HG02763 (cell line): ENCODE data around the gene PRKAR1B.
"Not testable (repeated sequence)": the region's sequence is repeated elsewhere in the genome, so short reads cannot be mapped to it uniquely, and the experiment has no call there.

Source experiments
- ATAC-seq: cut with Tn5 transposase; IDR thresholded peaks from one replicate; pipeline ENCODE4 v1.9.1; 2021; ENCODE audit warnings: mild to moderate bottlenecking, moderate library complexity; ENCODE audit not compliant: unreplicated experiment

The PRKAR1B gene

DNA sequence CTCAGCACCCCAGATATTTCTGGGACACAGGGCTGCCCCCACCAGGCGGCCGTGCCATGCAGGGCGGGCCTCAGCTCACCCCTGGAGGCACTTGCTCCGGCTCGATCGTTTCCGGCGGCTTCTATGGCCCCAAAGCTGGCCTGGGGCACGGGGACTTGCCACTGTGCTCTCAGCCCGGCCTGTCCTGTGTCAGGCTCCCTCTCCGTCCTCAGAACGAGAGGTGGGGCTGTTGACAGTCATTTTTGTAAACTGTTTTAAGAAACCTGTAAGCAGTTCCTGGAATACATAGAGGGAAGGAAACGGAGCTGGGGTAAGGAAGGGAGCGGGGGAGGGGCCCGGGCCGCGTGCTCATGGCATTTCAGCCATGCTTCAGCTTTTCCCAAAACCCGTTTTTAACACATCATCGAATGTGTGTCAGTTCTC, 30.7 kb upstream of the PRKAR1B start:
- no peak for ATAC-seq

DNA sequence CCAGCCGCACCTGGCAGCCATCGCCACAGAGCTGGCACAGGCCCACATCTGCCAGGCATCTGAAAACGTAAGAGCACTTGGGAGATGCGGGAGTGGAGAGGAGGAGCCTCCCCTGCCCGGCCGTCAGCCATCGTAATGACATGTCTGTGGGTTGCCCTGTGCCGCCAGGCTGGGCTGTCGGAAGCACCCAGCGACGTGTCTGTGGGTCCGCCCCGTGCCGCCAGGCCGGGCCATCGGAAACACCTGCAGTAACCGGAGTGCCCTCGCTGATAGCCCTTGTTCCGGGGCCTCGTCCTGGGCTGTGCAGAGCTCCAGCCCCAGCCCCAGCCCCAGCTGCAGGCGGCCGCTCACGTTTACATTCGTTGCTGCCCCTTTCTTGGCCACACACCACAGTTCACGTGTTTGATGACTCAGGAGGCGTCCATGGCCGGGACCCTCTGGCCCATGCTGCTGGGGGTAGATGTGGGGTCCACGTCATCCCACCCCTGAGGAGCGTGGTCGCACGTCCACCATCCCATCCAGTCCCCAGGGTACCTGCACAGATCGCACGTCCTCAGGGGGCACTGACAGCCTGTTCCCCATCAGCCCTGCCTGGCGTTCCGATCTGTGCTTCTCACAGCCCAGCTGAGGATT, 30.0 kb upstream of the PRKAR1B start:
- ATAC-seq = no peak

DNA sequence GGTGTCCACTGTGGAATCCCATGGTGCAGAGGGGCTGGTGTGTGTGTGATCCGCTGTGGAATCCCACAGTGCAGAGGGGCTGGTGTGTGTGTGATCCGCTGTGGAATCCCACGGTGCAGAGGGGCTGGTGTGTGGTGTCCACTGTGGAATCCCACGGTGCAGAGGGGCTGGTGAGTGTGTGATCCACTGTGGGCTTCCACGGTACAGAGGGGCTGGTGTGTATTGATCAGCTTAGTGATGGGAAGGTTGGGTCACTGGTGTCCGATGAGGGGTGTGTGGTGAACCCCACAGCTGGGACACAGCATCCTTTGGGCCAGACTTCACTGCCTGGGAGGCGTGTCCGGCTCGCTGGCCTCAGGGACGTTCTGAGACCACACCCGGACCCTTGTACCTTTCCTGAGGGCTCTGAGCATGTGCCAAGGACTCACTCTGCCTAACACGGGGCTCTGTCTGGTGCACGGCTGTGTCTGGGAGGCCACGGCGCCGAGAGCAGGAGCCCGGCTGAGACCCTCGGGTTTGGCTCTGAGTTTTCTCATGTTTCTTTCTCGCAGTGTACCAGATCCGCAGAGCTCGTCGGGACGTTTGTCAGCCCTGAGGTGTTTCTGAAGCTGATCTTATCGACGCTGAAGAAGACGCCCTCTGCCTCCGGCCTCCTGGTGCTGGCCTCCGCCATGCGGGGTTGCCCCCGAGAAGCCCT, 29.3 kb upstream of the PRKAR1B start:
- no peak for ATAC-seq

DNA sequence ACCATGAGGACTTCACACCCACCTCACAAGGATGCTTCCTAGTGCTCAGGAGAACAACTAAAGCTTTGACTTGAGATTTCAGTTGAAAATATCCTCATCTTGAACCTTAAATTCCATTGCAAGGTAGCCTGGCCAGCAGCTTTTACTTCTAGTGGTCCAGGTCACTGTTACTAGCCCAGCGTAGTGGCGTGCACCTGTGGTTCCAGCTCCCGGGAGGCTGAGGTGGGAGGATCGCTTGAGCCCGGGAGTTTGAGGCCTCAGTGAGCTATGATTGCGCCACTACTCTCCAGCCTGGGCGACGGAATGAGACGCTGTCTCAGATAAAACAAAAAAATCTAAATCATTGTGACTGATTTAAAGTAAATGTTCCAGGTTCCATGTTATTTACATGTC, 28.3 kb upstream of the PRKAR1B start:
- no peak for ATAC-seq

DNA sequence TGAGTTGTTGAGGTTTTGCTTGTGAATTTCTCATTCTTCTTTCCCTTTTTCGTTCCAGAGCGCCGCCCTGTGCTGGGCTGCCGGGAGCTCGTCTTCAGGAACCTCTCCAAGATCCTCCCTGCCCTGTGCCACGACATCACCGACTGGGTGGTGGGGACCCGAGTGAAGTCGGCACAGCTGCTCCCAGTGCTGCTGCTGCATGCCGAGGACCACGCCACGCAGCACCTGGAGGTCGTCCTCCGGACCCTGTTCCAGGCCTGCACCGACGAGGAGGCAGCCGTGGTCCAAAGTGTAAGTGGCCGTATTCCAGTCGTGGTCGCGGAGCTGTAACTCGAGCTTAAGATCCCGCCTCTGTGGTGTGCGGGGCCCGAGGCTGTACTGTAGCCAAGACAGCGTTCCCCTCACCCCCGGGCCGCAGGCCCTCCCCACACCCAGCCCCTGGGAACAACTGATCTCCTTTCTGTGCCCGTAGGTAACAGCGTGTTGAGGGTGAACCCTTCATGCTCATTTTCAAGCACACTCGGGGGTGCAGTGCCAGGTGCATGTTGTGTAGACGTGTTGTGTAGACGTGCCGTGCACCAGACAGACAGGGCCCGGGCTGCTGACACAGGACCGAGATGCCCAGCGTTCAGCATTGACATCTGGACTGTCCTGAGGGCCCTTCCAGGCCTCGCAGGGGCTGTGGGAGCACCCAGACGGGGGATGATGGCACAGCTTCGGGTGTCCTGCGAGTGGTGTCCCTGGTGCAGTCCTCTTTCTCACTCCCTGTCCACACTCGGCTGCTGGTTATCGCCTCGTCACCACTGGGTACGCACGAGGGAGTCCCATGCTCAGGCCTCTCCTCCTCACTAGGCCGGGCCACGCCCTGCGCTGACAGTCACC, 27.7 kb upstream of the PRKAR1B start:
- ATAC-seq = no peak

DNA sequence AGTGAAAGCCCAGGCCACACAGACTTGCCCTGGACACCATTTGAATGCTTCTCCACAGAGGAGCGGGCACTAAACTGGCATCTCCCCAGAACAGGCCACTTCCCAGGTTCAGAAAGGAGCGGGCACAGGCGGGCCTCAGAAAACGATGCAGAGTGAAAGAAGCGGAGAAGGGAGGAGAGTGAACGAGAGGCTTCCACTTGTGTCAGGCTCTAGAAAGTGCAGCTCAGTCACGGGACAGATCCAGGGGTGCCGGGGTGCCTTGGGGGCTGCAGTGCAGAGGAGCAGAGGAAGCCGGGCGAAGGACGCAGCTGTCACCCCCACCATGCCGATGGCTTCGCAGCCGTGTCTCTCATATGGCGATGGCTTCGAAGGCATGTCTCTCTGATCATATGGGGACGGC, 26.1 kb upstream of the PRKAR1B start:
- ATAC-seq = no peak

DNA sequence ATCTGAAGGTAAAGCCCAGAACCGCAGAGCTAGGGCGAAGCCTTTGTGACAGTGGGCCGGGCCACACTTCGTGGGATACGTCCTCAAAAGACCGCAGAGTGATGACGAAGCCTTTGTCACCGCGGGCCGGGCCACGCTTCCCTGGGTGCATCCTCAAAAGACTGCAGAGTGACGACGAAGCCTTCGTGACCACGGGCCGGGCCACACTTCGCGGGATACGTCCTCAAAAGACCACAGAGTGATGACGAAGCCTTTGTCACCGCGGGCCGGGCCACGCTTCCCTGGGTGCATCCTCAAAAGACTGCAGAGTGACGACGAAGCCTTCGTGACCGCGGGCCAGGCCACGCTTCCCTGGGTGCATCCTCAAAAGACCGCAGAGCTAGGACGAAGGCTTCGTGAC, 25.2 kb upstream of the PRKAR1B start:
- not testable (repeated sequence) for ATAC-seq

DNA sequence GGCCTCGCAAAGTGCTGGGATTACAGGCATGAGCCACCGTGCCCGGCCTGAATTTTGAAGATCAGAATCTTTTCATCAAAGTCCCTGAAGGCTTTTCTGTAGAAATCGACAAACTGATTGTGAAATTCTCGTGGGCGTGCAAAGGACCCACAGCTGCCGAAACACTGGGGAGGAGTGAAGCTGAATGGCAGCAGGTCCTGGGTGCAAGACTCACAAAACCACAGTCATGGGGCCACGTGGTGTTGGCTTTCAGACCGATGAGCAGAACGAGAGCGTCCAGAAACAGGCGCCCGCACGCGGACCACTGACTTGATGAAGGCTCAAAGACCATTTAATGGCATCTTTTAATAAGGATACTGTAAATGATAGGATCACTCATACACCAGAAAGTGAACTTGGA, 24.7 kb upstream of the PRKAR1B start:
- no peak for ATAC-seq

DNA sequence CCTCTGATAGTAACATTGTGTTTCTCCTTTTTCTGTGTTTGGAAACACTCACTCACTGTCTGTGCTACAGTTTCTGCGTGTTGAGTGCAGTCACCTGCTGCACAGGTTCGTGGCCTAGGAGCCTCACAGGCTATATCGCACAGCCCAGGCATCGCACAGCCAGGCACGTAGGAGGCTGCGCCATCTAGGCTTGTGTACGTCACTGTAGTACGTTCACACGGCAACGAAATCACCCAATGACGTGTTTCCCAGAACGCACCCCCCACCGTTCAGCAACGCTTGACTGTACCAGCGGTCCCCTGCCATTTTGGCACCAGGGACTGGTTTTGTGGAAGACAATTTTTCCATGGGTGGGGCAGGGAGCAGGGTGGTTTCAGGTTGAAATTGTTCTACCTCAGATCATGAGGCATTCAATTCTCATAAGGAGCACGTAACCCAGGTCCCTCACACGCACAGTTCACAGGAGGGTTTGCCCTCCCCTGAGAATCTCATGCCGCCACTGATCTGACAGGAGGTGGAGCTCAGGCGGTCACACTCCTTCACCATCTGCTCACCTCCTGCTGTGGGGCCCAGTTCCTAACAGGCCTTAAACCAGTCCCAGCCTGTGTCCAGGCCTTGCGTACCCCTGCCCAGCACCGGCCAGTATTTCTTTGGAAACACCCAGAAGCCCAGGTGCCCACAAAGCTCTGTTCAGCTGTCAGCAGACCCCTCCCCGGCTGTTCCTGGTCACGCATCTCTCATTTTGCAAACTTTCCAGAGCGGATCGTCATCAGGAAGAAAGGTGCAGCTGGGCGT, 23.2 kb upstream of the PRKAR1B start:
- ATAC-seq = no peak

DNA sequence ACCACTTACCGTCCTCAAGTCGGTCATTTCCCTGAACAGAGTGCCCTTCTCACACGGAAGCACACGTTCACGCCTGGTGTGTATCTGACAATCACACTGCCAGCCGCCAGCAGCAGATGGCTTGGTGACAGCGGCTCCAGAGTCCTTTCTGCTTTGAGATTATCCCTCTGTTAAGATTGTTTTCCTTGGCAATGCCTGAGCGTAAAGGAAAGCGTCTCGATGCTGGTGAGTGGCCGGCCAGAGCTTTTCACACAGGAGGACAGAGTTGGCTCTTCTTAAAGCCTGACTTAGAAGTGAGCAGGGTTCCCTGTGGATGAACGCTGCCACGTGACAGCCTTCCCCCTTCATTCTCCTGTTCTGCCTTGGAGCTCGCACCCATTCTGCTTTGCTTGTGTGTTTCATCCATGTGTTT, 22.1 kb upstream of the PRKAR1B start:
- ATAC-seq = no peak

DNA sequence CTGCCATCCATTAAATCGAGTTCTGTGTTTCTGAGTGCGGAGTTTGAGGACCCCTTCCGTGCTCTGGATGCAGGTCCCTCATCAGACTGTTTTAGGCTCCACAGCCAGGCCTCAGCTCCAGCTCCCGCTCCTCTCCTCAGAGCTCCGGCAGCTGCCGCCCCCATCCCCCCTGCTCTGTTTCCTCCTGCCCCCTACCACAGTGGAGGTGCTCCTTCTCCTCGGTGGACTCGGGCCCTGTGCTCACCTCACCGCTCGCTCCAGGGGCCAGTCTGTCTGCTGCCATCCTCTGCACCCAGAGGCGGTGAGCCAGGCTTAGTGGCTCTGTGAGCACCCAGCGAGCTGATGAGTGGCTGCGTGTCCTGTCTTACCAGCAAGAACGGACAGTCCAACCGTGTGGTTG, 21.4 kb upstream of the PRKAR1B start:
- no peak for ATAC-seq

DNA sequence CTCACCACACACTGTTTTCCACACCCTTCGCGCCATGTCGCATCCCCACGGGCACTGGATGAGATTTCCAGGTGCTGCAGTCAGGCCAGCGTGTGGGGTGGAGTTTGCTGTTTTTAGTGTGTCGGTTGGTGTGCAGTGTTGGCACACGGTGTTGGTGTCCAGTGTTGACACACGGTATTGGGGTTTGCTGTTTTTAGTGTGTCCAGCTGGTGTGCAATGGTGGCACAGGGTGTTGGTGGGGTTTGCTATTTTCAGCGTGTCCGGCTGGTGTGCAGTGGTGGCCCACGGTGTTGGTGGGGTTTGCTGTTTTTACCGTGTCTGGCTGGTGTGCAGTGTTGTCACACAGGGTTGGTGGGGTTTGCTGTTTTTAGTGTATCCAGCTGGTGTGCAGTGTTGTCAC, 20.1 kb upstream of the PRKAR1B start:
- ATAC-seq = no peak

DNA sequence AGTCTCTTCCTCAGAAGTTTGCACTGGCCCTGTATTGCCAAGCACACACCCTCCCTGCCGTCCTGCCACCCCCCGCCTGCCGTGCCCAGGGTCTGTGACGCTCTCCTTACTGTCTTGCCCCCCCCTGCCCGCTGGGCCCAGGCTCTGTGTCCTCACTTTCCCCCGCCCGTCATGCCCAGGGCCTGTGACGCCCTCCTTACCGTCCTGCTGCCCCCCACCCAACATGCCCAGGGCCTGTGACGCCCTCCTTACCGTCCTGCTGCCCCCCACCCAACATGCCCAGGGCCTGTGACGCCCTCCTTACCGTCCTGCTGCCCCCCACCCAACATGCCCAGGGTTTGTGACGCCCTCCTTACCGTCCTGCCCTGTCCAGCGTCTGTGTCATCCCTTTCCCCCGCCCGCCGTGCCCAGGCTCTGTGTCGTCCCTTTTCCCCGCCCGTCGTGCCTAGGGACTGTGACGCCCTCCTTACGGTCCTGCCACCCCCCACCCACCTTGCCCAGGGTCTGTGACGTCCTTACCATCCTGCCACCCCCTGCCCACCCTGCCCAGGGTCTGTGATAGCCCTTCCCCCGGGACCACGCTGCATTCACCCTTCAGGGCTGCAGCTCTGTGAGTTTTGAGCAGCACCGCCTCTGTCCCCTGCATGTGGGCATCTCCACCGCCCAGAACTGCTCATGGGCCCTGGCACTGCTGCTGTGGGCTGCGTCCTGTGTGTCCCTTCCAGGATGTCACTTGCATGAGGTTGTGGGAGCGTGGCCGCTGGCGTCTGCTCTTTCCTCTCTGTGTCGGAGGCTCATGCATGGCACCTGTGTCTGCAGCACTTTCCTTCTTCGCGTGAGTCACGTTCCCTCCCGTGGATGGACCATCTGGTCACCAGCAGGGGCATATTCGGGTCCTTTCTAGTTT, 19.3 kb upstream of the PRKAR1B start:
- no peak for ATAC-seq

DNA sequence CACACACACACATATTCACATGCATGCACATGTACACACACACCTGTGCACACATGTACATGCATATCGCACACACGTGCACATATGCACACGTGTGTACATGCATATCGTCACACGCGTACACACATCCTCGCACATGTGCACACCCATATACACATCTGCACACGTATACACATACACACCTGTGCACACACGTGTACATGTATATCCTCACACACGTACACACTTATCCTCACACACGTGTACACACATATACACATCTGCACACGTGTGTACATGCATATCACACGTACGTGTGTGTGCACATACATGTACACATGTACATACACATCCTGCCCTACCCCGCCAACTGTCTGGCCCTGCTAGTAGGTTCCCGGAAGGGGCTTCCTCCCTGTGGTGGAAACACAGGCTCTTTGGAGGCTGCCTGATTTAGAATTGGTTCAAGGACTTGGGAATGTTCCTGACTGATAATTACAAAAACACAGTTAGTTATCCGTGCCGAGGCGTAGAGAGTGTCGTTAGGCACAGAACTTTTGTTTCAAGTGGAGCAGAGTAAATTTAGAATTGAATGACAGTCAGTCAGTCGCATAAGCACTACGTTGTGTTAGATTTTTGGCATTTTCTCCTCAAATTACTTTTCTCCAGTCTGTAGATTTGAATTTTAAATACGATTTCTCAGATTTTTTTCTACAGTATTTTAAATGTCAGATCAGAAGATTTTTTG, 18.5 kb upstream of the PRKAR1B start:
- ATAC-seq = no peak

DNA sequence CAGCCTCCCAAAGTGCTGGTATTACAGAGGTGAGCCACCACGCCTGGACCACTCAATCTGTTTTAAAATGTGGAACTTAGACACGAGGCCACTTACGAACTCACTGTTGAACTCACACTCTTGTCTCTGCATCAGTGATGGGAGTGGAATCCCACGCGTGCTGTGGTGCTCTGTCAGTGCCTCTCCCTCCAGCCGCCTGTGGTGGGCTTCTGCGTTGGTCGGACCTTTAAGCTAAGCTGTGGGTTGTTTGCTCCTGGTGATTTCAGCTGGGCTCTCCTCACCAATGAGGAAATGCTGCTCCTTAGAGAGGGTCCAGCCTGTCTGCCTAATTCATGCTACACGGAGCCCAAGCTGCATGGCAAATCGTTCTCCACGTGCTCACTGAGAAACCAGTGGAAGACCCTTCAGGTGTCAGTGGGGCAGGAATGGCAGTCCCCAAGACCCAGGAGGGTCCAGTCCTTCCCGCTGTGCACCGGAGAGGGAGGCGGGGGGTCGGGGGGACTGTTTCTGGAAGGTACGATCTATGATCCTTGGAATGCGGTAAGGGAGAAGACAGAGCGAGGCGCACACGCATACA, 17.9 kb upstream of the PRKAR1B start:
- no peak for ATAC-seq

DNA sequence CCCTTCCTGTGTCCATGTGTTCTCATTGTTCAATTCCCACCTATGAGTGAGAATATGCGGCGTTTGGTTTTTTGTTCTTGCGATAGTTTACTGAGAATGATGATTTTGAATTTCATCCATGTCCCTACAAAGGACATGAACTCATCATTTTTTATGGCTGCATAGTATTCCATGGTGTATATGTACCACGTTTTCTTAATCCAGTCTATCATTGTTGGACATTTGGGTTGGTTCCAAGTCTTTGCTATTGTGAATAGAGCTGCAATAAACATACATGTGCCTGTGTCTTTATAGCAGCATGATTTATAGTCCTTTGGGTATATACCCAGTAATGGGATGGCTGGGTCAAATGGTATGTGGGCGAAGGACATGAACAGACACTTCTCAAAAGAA, 17.0 kb upstream of the PRKAR1B start:
- ATAC-seq = not testable (repeated sequence)

DNA sequence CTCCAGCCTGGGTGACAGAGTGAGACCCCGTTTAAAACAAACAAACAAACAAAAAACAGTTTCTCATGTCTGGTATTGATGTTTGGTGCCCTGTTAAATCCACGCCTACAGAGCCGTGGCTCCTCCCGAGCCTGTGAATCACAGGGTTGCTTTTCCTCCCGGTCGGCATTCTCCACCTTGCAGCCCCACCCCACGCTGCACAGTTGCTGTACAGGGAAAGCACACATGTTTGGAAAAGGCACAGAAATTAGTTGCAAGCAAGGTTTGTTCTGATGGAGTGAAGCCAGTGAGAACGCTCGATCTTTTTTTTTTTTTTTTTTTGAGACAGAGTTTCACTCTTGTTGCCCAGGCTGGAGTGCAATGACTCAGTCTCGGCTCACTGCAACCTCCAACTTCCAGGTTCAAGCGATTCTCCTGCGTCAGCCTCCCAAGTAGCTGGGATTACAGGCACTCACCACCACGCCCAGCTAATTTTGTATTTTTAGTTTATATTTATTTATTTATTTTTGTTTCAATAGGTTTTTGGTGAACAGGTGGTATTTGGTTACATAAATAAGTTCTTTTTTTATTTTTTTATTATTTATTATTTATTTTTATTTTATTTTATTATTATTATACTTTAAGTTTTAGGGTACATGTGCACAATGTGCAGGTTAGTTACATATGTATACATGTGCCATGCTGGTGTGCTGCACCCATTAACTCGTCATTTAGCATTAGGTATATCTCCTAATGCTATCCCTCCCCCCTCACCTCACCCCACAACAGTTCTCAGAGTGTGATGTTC, 16.5 kb upstream of the PRKAR1B start:
- ATAC-seq = not testable (repeated sequence)

DNA sequence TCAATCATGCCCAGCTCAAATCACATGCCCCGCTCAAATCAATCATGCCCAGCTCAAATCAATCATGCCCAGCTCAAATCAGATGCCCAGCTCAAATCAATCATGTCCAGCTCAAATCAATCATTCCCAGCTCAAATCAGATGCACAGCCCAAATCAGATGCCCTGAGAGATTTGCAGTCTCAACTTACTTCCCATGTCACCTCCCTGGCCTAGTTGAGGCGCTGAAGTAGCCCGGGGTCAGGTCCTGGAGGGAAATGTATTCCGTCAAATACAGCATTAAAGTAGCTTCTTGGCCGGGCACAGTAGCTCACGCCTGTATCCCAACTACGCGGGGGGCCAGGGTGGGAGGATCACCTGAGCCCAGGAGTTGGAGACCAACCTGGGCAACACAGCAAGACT, 15.7 kb upstream of the PRKAR1B start:
- no peak for ATAC-seq
